Left lobe of liver (tissue), 2 donors: ENCODE data around the gene RDH8. TPM values are rescaled to one million over a fixed set of nuclear protein-coding genes. Genes with fewer than 3 reads are reported as not detected.

Experiments
- ATAC-seq: fragments of 200-7000 bp; cut with Tn5 transposase; one replicate; pipeline ENCODE4 v1.9.1; 2020; ENCODE audit warnings: mild to moderate bottlenecking, moderate library complexity
- DNase-seq: peaks from one replicate; pipeline ENCODE4 v3.0.0-alpha.2; 2020; ENCODE audit warnings: low spot score
- total RNA-seq: library from RNA; stranded (reverse); gene quantifications from one replicate; pipeline ENCODE4 v1.2.1, GENCODE V29; 2021
- donor health status: DM: no; HTN: no; CAD: no; lungs with moderate emphysema.
- donor health status: DM: no; HTN: yes; CAD: no.

Gene RDH8
- not detected for total RNA-seq

DNA sequence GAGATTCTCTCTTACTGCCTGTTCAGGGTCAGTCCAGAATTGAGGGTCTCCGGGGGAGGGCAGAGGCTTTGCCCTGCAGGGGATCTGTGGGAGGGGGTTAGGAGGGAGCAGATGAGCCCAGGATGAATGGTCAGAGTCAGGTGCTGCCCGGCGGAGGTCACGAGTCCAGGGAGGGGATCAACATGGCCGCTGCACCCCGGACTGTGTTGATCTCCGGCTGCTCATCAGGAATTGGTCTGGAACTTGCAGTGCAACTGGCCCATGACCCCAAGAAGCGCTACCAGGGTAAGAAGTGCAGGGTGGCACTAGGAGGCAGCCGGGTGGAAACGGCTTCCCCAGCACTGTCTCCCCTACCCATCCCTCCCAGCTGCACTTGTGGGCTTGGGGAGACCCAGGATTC is at the start of gene RDH8:
Gene RDH8 (plus strand): TSS at position 168 of the 400 bp plus-strand sequence. CDS start 15 bp downstream, at position 183.
- ATAC-seq (no peak), DNase-seq (no peak)

- ATAC-seq (no peak), DNase-seq (no peak)
These were observed 47.3 kb upstream of the RDH8 start for GRCh38 chr19:9966024-9966423.

GRCh38 chr19:9966448-9966847 is 46.8 kb upstream of the RDH8 start:
- DNase-seq (no peak), ATAC-seq (no peak)

GRCh38 chr19:9967326-9967725 is 46.0 kb upstream of the RDH8 start:
- no peak for DNase-seq
- no peak for ATAC-seq

DNA sequence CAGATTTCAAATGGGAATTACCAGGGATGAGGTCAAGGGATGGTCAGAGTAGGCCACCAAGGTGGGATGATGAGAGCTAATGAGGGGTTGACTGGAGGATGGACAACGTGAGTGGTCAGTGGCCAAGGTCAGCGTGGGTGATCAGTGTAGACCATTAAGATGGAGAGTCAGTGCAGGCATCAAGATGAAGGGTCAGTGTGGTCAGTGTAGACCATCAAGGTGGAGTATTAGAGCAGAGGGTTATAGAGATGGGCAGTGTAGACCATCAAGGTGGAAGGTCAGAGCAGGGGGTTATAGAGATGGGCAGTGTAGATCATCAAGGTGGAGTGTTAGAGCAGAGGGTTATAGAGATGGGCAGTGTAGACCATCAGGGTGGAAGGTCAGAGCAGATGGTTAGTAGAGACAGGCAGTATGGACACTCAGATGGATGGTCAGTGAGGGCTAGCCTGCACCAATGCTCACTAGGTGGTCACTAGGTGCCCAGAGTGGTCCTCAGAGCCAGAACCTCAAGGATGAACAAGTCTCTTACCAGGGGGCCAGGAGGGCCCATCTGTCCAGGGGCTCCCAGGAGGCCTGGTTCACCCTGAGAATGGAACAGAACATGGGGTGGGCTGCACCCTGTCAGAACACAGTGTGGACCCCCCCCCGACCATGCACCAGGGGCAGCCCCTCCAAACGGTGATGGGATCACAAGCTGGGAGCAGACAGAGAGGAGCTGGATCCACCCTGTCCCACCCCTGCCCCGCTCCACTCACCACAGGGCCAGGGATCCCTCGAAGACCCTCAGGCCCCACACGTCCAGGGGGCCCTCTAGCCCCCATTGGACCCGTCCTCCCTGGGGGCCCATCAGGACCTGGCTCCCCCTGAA is 44.2 kb upstream of the RDH8 start:
- DNase-seq (no peak), ATAC-seq (no peak)

- DNase-seq, result no peak
- ATAC-seq, result no peak
These were observed 43.7 kb upstream of the RDH8 start for GRCh38 chr19:9969688-9969975.

- DNase-seq (no peak), ATAC-seq (no peak)
These were observed 42.8 kb upstream of the RDH8 start for GRCh38 chr19:9970481-9970880.

DNA sequence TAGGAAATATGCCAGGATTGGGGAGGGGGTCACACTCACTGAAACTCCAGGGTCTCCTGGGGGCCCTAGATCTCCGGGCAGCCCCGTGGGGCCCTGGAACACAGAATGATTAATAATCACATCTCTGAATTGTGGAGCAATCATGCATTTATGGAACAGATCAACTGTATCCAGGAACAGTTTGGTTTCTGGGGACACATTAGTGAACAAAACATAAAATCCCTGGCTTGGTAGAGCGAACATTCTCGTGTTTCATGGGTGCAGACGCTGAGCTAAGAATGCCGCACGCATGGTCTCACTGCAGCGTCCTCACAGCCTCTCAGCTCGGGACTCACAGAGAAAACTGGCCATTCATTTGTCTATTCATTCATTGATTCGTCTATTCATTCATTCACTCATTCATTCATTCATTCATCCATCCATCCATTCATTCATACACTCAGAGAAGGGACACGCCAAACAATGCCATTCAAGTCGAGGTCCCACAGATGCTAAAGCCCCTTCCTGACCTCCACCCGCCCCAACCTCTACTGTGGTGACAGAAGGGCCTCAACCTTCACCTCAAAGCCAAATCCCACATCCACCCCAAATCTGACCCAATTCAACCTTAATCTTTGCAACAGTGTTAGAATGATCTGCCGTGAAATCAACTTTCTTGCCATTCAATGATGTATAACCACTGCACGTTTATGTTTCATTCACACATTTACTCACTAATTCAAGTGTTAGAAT is 42.0 kb upstream of the RDH8 start:
- ATAC-seq (no peak), DNase-seq (no peak)

DNA sequence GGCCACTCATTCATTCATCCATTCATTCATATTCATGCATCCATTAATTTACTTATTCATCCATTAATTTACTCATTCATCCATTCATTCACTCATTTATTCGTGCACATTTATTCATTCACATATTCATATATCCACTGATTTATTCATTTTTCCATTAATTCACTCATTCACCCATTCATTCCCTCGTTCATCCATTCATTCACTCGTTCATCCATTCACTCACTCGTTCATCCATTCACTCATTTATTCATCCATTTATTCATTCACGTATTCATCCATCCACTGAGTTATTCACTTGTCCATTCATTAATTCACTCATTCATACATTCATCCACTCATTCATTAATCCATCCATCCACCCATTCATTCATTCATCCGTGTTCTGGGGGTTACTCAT is 41.2 kb upstream of the RDH8 start:
- no peak for ATAC-seq
- no peak for DNase-seq

DNA sequence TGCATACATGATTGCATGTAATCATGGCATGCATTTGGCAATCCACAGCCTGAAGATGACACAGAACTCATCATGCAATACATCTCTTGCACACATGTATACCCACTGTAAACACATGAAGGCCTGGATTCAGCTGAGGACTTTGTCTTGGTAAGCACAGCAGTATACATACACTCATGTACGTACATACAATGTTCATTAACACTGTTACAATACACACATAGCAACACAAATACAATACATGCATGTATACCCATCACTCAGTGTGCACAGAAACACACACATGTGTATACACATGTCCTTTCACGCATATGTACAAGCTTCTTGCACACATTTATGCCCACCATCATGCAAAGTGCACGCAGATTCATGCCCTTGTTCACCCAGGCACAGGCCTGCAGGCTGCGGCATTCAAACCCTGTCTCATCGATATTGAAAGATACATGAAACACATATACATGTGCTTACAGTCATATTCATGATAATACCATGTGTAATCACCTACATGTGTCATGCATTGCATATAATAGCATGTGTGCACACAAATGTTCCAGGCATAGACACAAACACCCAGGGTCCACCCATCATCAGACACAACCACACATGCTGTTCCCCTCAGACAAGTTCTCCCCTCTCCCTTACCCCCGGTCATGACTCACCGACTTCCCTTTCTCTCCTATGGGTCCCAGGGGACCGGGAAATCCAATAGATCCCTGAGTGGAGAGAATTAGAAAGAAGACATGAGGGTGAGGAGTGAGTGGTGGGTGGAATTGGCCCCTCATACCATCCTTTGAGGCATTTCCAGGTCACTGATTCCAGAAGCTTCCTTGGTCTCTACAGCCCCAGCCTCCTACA is 31.6 kb upstream of the RDH8 start:
- no peak for DNase-seq
- no peak for ATAC-seq

- ATAC-seq, result peak; percentile 15
- no peak for DNase-seq
These were observed 26.4 kb upstream of the RDH8 start for GRCh38 chr19:9986787-9987281.

DNA sequence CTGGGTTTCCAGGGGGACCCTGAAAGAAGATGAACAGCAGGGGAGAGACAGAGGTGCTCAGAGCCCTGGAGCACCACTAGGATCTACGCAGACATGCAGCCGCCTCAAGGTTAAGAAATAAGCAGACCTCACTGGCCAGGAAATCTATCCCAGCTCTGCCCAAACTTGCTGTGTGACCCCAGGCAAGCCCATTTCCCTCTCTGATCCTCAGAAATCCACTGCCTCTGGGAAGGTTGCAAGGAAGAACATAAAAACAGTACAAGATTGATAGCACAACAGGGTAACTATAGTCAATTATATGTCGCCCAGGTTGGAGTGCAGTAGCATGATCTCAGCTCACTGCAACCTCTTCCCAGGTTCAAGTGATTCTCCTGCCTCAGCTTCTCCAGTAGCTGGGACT is 23.8 kb upstream of the RDH8 start:
- no peak for ATAC-seq
- DNase-seq, result no peak

- DNase-seq (no peak), ATAC-seq (no peak)
These were observed 21.7 kb upstream of the RDH8 start for GRCh38 chr19:9991425-9992191.

DNA sequence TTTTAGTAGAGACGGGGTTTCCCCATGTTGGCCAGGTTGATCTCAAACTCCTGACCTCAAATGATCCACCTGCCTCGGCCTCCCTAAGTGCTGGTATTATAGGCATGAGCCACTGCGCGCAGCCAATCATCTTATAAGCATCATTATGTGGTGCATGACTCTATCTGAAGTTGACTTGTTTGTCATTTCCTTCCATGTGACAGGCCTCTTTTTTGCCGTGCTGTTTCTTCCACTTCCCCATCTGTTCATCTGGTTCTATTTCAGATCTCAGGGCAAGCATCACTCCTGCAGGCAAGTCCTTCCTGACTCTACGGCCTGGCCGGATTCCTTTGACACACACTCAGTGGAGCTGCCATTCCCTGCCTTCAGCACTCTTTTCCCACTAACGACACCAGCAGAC is 18.2 kb upstream of the RDH8 start:
- DNase-seq (no peak), ATAC-seq (no peak)

DNA sequence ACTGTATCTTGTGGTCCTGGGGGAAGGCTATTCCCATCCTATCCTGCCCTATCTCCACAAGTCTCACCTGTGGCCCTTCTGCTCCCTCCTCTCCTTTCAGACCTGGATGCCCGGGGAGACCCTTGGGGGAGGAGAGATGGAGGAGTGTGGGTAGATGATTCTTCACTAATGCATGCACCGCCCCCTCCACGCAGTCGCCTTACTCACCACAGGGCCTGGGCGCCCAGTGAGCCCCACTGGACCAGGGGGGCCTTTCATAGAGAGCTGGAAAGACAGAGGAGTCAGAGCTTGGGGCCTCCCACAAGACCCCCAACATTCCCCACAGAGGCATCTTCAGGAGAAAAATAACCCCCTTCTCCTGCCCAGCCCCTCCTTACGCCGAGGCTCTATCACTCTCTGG is 17.3 kb upstream of the RDH8 start:
- no peak for DNase-seq

DNA sequence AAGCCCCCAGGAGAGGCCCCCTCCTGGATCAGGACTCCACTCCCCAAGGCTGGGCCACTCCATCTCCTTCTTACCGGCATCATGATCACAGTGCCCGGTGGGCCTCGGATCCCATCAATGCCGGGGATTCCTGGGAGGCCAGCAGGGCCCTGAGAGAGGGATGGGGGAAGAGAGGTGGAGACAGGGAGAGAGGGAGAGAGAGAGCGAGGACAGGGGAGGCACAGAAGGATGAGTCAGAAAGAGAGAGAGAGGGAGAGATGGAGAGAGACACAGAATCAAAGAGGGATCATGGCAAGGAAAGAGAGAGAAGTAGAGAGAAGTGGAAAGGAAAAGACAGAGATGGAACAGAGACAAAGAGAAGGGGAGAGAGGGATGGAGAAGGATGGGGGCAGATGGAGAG is 16.7 kb upstream of the RDH8 start:
- DNase-seq (no peak), ATAC-seq (no peak)

More for the DNA sequence above, 17.3 kb upstream of the RDH8 start:
- ATAC-seq, result no peak

DNA sequence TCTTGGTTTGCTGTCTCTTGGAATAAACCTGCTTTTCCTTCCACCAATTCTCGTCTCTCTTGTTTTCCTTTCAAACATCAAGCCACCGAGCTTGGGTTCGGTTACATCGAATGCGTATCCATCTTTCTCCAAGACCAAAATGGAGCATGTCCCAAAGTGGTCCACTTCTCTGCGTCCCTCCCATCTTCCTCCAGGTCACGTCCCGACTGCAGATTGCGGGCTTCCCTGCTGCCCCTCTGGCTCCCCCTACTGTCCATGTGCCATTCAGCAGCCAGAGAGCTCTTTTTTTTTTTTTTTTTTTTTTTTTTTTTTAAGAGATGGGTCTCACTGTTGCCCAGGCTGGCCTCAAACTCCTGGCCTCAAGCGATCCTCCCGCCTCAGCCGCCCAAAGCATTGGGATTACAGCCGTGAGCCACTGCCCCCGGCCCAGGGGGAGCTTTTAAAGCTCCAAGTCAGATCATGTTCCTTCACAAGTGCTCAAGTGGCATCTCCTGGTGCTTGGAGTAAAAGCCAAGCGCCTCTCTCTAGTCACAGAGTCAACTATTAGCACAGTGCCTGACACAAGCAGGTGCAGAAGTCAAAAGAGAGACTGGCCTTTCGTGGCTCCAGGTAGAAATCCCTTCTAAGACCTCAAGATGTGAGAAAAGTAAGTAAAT is 13.0 kb upstream of the RDH8 start:
- ATAC-seq (peak; percentile 72), DNase-seq (peak; percentile 72)

DNA sequence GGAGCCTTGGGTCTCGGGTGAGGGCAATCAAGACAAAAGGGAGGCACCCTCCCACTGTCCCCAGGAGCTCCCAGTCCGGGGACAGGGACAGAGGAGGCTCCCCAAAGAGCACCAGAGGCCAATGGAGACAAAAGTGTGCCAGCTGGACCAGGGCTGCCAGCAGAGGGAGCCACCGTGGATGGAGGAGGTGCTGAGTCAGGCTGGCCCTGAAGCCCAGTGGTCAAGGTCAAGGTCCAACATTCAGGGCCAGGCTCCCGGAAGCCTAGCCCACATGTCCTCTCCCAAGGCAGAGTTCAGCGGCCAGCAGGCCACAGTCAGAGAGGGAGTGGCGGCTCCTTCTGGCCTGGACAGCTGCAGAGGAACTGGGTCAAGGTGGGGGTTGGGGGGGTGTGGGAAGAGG is 11.4 kb upstream of the RDH8 start:
- ATAC-seq (peak; percentile 95), DNase-seq (peak; percentile 90)

GRCh38 chr19:10003271-10003670 is 10.0 kb upstream of the RDH8 start:
- ATAC-seq (no peak), DNase-seq (no peak)

DNA sequence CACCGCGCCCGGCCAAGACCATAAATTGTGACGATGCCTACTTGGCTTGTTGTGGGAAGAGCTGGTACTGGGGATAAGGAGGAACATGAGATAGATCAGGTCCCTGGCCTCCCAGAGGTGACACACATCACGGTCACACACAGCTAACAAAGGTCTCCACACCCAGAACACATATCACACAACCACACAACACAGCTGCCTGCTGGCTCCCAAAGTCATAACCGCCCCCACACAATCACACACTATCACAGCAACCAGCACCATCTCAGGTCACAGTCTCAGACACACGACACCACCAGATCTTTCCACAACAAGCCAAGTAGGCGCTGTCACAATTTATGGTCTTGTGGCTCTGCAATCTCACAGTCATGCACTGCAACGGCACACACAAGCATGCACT is 8.7 kb upstream of the RDH8 start:
- DNase-seq (no peak), ATAC-seq (no peak)
